HEK293 (cell line): ENCODE measurements around the gene BLM.

ENCODE experiments used
- CTCF ChIA-PET: fragments of 350-600 bp; formaldehyde crosslinking; extraction: SDS; loops from one replicate; lab custom pipeline; 2021; ENCODE audit warnings: antibody characterized with exemption; lab: Yijun Ruan, JAX
- POLR2A ChIA-PET: fragments of 300-600 bp; formaldehyde crosslinking; extraction: SDS; loops from one replicate; lab custom pipeline; 2020; ENCODE audit warnings: antibody characterized with exemption, inconsistent platforms; lab: Yijun Ruan, JAX
- H3K27ac ChIP-seq: fragments of 200-500 bp; sonication (Bioruptor generic); 2 replicates; pipeline ENCODE4 v1.5.1; 2014; ENCODE audit warnings: low read depth, low read length, control low read depth, inconsistent platforms; ENCODE audit errors: extremely low read depth
- H3K36me3 ChIP-seq, 2 experiments: fragments of 200-500 bp in 1 of 2; sonication (Bioruptor generic) in 1 of 2; 1 replicate in 1 of 2; 2 replicates in 1 of 2; pipeline ENCODE4 v1.5.1; 2014 to 2017; ENCODE audit warnings: inconsistent platforms in 2 of 2, low read length in 2 of 2; ENCODE audit not compliant: control insufficient read depth in 2 of 2, insufficient read depth in 1 of 2
- H3K4me1 ChIP-seq: fragments of 200-500 bp; sonication (Bioruptor generic); 2 replicates; pipeline ENCODE4 v1.5.1; 2014; ENCODE audit warnings: mild to moderate bottlenecking, low read length, inconsistent platforms; ENCODE audit not compliant: control insufficient read depth, insufficient read depth
- H3K4me3 ChIP-seq: 2 replicates; pipeline ENCODE4 v1.5.1; 2011; ENCODE audit warnings: low read depth, mild to moderate bottlenecking, control low read depth, low read length, moderate library complexity
- H3K9me3 ChIP-seq: fragments of 200-500 bp; sonication (Bioruptor generic); 2 replicates; pipeline ENCODE4 v1.5.1; 2014; ENCODE audit warnings: low read depth, low read length, inconsistent platforms; ENCODE audit not compliant: control insufficient read depth, insufficient read depth
- GLI4 ChIP-seq: fragments of 450-650 bp; formaldehyde crosslinking; IDR thresholded peaks from 2 replicates; pipeline ENCODE4 v1.5.1; 2016; ENCODE audit warnings: missing biosample characterization, missing genetic modification characterization
- KLF8 ChIP-seq: fragments of 450-650 bp; formaldehyde crosslinking; IDR thresholded peaks from 2 replicates; pipeline ENCODE4 v1.5.1; 2016; ENCODE audit warnings: missing biosample characterization, missing genetic modification characterization
- KLF9 ChIP-seq: fragments of 450-650 bp; formaldehyde crosslinking; IDR thresholded peaks from 2 replicates; pipeline ENCODE4 v1.5.1; 2016; ENCODE audit warnings: missing biosample characterization, missing genetic modification characterization, low read depth
- OVOL3 ChIP-seq: fragments of 450-650 bp; formaldehyde crosslinking; IDR thresholded peaks from 2 replicates; pipeline ENCODE4 v1.5.1; 2016; ENCODE audit warnings: missing biosample characterization, missing genetic modification characterization
- PRDM4 ChIP-seq: fragments of 450-650 bp; formaldehyde crosslinking; IDR thresholded peaks from 2 replicates; pipeline ENCODE4 v1.5.1; 2017; ENCODE audit warnings: missing biosample characterization, missing genetic modification characterization
- REPIN1 ChIP-seq: fragments of 450-650 bp; formaldehyde crosslinking; IDR thresholded peaks from 2 replicates; pipeline ENCODE4 v1.5.1; 2017; ENCODE audit warnings: missing biosample characterization, missing genetic modification characterization, low read depth
- WT1 ChIP-seq: fragments of 450-650 bp; formaldehyde crosslinking; IDR thresholded peaks from 2 replicates; pipeline ENCODE4 v1.5.1; 2016; ENCODE audit warnings: missing biosample characterization, missing genetic modification characterization
- ZFP41 ChIP-seq: fragments of 450-650 bp; formaldehyde crosslinking; IDR thresholded peaks from 2 replicates; pipeline ENCODE4 v1.5.1; 2016; ENCODE audit warnings: missing biosample characterization, missing genetic modification characterization, borderline replicate concordance
- ZNF132 ChIP-seq: fragments of 450-650 bp; formaldehyde crosslinking; IDR thresholded peaks from 2 replicates; pipeline ENCODE4 v1.5.1; 2017; ENCODE audit warnings: missing biosample characterization, missing genetic modification characterization, borderline replicate concordance
- ZNF157 ChIP-seq: fragments of 450-650 bp; formaldehyde crosslinking; IDR thresholded peaks from 2 replicates; pipeline ENCODE4 v1.5.1; 2016; ENCODE audit warnings: missing biosample characterization, missing genetic modification characterization
- ZNF223 ChIP-seq: fragments of 450-650 bp; formaldehyde crosslinking; IDR thresholded peaks from 2 replicates; pipeline ENCODE4 v1.5.1; 2016; ENCODE audit warnings: missing biosample characterization, missing genetic modification characterization
- ZNF274 ChIP-seq, 2 experiments: fragments of 200-500 bp in 1 of 2; fragments of 450-650 bp in 1 of 2; sonication (Bioruptor generic) in 1 of 2; formaldehyde crosslinking in 1 of 2; IDR thresholded peaks; 2 replicates each; pipeline versions ENCODE4 v1.5.1 to v1.6.1; 2014 to 2016; ENCODE audit warnings: borderline replicate concordance in 1 of 2, inconsistent platforms in 1 of 2, low read length in 1 of 2, missing biosample characterization in 1 of 2, missing genetic modification characterization in 1 of 2
- ZNF362 ChIP-seq: fragments of 450-650 bp; formaldehyde crosslinking; IDR thresholded peaks from 2 replicates; pipeline ENCODE4 v1.5.1; 2016; ENCODE audit warnings: missing biosample characterization, missing genetic modification characterization
- ZNF513 ChIP-seq: fragments of 450-650 bp; IDR thresholded peaks from 2 replicates; pipeline ENCODE4 v1.5.1; 2018; ENCODE audit warnings: missing biosample characterization, missing genetic modification characterization
- ZNF529 ChIP-seq: fragments of 450-650 bp; formaldehyde crosslinking; IDR thresholded peaks from 2 replicates; pipeline ENCODE4 v1.5.1; 2017; ENCODE audit warnings: missing genetic modification characterization, missing biosample characterization; ENCODE audit not compliant: insufficient replicate concordance
- ZNF544 ChIP-seq: fragments of 450-650 bp; formaldehyde crosslinking; IDR thresholded peaks from 2 replicates; pipeline ENCODE4 v1.5.0; 2017; ENCODE audit warnings: missing biosample characterization, missing genetic modification characterization
- ZNF555 ChIP-seq: fragments of 450-650 bp; formaldehyde crosslinking; conservative IDR thresholded peaks from 2 replicates; pipeline ENCODE4 v1.5.1; 2017; ENCODE audit warnings: missing biosample characterization, mild to moderate bottlenecking, missing genetic modification characterization, inconsistent platforms
- ZNF560 ChIP-seq: fragments of 450-650 bp; formaldehyde crosslinking; IDR thresholded peaks from 2 replicates; pipeline ENCODE4 v1.5.1; 2017; ENCODE audit warnings: missing biosample characterization, missing genetic modification characterization, borderline replicate concordance
- ZNF610 ChIP-seq: fragments of 450-650 bp; formaldehyde crosslinking; IDR thresholded peaks from 2 replicates; pipeline ENCODE4 v1.5.1; 2016; ENCODE audit warnings: missing biosample characterization, missing genetic modification characterization, borderline replicate concordance

The BLM gene

GRCh38 chr15:90705212-90705611, 11.9 kb upstream of the BLM start:
- Histone ChIP-seq H3K4me3 (no peak overlapping the region), H3K27ac (0 out of 2 replicates have a peak overlapping the region, but pooled peaks have one; percentile 90), H3K36me3 (no peaks in the 10 kb centered on the region; a peak in 1 of 3 replicates), H3K4me1 (peaks cover 35% of the 10 kb centered on the region), H3K9me3 (no peaks in the 10 kb centered on the region)
- CTCF ChIA-PET: interaction anchor here (1.0 to 1.3 kb wide), 2 partner anchors 13 to 57 kb away, joined by 3 read pairs; no protein-coding TSS in a partner anchor
- TF ChIP-seq ZNF529 (tag by site-specific recombination) (no peak), OVOL3 (tag by site-specific recombination) (no peak), ZNF560 (tag by site-specific recombination) (no peak), KLF9 (tag by site-specific recombination) (no peak), PRDM4 (peak; percentile 51; the same call in 1 of the 2 replicates), KLF8 (no peak), ZFP41 (tag by site-specific recombination) (no peak), ZNF274 (IDR thresholded peaks at IDR 0.05; ENCODE audit: low read length) (no peak), ZNF274 (tag by site-specific recombination; IDR thresholded peaks at IDR 0.05; ENCODE audit: borderline replicate concordance) (no peak), ZNF610 (tag by site-specific recombination) (no peak)
- POLR2A ChIA-PET: interaction anchor here (0.6 to 3.0 kb wide), 2 partner anchors 12 to 951 kb away, joined by 6 to 9 read pairs; partner anchors contain the start of gene BLM

- no peak overlapping the region for H3K4me3 ChIP-seq
- H3K36me3 ChIP-seq: no peaks in the 10 kb centered on the region; a peak in 1 of 3 replicates
- peaks cover 35% of the 10 kb centered on the region for H3K4me1 ChIP-seq
- H3K9me3 ChIP-seq: no peaks in the 10 kb centered on the region
- ChIA-PET CTCF (interaction anchor here (1.0 kb wide), 1 partner anchor 388 kb away, joined by 4 read pairs; no protein-coding TSS in a partner anchor), POLR2A (interaction anchor here (0.6 to 3.0 kb wide), 3 partner anchors 10 to 11 kb away, joined by 3 to 10 read pairs (median 9); partner anchors contain the start of gene BLM)
- peak overlapping the region; percentile 90 for H3K27ac ChIP-seq
- TF ChIP-seq ZNF555 (tag by site-specific recombination) (no peak), ZNF223 (tag by site-specific recombination) (no peak), ZNF132 (tag by site-specific recombination) (no peak), ZNF157 (no peak), REPIN1 (no peak), ZNF513 (tag by site-specific recombination) (no peak; the same call in 1 of the 2 replicates), PRDM4 (peak; percentile 53), ZNF362 (no peak), ZNF544 (tag by site-specific recombination) (no peak), GLI4 (no peak), WT1 (peak; percentile 94)
Observed at GRCh38 chr15:90706394-90707327, 10.5 kb upstream of the BLM start.
